Neuron (in vitro differentiated cells): ENCODE measurements around the gene DAND5.

Source experiments
- H2AFZ ChIP-seq: one replicate; pipeline ENCODE4 v1.6.1; 2013; ENCODE audit warnings: low read depth, mild to moderate bottlenecking, inconsistent platforms, low read length, moderate library complexity
- H3K27me3 ChIP-seq: one replicate; pipeline ENCODE4 v1.6.1; 2013; ENCODE audit warnings: low read length; ENCODE audit not compliant: insufficient read depth
- H3K36me3 ChIP-seq: one replicate; pipeline ENCODE4 v1.6.1; 2013; ENCODE audit warnings: low read length; ENCODE audit not compliant: insufficient read depth
- H3K4me1 ChIP-seq: one replicate; pipeline ENCODE4 v1.6.1; 2013; ENCODE audit warnings: low read length; ENCODE audit not compliant: insufficient read depth
- H3K4me3 ChIP-seq: 2 replicates; pipeline ENCODE4 v1.5.1; 2013; ENCODE audit warnings: mild to moderate bottlenecking, low read length, moderate library complexity
- H3K9me3 ChIP-seq: one replicate; pipeline ENCODE4 v1.6.1; 2013; ENCODE audit warnings: low read length

Gene DAND5, protein sequence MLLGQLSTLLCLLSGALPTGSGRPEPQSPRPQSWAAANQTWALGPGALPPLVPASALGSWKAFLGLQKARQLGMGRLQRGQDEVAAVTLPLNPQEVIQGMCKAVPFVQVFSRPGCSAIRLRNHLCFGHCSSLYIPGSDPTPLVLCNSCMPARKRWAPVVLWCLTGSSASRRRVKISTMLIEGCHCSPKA

DNA sequence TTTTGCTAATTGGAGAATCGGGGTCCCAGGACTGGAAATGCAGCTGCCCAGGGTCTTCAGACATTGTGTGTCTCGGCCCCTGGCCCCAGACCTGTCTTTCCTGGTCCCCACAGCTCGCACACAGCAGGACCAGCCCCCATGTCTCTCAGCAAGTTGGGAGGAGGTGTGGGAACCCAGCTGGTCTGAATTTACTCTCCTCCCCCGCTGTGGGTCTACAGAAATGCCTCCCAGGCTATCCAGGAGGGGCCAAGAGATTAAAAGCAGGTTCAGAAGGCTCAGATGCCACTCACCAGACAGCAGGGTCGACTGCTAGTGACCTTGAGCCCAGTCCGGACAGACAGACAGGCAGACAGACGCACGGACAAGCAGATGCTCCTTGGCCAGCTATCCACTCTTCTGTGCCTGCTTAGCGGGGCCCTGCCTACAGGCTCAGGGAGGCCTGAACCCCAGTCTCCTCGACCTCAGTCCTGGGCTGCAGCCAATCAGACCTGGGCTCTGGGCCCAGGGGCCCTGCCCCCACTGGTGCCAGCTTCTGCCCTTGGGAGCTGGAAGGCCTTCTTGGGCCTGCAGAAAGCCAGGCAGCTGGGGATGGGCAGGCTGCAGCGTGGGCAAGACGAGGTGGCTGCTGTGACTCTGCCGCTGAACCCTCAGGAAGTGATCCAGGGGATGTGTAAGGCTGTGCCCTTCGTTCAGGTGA lies at the start of gene DAND5:
DAND5 (plus strand) TSS at position 285 of the 697 bp plus-strand sequence; CDS start at position 370, 85 bp downstream.
- Histone ChIP-seq H3K4me3 (no peak within 1 kb of the TSS), H3K4me1 (peaks cover 8% of the 10 kb centered on the region), H3K27me3 (peaks cover 7% of the 10 kb centered on the region), H3K36me3 (no peaks in the 10 kb centered on the region), H3K9me3 (no peaks in the 10 kb centered on the region), H2AFZ (no peak within 1 kb of the TSS)

DNA sequence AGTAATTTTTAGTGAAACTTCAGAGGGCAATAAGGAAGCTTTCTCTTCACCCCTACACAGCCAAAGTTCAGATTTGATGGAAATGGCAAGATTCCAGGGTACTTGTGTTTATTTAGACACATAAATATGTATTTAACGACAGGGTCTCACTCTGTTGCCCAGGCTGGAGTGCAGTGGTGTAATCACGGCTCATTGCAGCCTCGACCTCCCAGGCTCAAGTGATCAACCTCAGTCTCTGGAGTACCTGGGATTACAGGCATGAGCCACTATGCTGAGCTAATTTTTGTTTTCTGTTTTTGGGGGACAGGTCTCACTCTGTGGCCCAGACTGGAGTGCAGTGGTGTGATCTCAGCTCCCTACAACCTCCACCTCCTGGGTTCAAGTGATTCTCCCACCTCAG lies 48.3 kb upstream of the DAND5 start:
- Histone ChIP-seq H3K36me3 (peaks cover 35% of the 10 kb centered on the region), H3K4me1 (no peaks in the 10 kb centered on the region), H2AFZ (no peak overlapping the region), H3K9me3 (no peaks in the 10 kb centered on the region), H3K4me3 (no peak overlapping the region), H3K27me3 (no peaks in the 10 kb centered on the region)

DNA sequence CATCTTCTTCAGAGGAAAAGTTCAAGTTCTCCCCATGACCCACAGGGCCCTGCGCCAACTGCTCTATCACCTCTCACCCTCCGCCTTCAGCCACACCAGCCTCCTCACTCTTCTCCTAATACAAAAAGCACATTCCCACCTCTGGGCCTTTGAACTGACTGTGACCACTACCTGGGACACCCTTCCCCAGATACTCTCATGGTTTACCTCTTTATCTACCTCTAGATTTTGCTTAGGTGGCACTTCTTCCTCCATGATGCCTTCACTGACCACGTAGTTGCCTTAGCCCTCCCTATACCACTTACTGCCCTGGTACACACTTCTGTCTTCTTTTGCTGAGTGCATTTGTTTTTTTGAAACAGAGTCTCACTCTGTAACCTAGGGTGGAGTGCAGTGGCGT lies 46.4 kb upstream of the DAND5 start:
- Histone ChIP-seq H3K4me1 (no peaks in the 10 kb centered on the region), H3K36me3 (peaks cover 44% of the 10 kb centered on the region), H3K9me3 (no peaks in the 10 kb centered on the region), H3K4me3 (no peak overlapping the region), H3K27me3 (no peaks in the 10 kb centered on the region), H2AFZ (no peak overlapping the region)

DNA sequence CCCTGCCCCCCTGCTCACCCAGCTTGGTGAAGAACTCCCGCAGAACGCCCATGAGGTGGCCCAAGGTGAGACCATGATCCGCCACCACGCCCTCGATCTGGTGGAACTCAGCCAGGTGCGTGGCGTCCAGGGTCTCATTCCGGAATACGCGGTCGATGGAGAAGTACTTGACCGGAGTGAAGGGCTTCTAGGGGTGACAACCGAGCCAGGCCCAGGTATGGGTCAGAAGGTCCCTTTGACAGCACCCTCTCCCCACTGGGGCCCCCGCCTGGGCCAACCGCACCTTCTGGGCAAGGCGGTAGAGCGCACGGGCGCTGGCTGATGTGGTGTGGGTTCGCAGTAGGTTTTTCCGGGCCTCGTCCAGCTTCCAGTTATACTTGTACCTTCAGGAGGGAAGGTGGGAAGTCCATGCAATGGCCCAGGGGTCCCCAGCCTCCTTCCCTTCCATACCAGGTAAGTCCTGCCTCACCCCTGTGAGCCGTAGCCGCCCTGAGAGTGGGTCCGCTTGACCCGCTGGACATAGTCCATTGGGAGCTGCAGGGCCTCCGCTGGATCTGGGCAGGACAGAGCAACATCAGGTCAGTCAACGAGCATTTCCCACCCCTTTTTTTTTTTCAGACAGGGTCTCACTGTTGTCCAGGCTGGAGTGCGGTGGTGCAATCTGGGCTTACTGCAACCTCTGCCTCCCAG lies 44.6 kb upstream of the DAND5 start:
- H3K27me3 ChIP-seq: no peaks in the 10 kb centered on the region
- no peaks in the 10 kb centered on the region for H3K9me3 ChIP-seq
- no peaks in the 10 kb centered on the region for H3K4me1 ChIP-seq
- H3K4me3 ChIP-seq: no peak overlapping the region
- H3K36me3 ChIP-seq: peaks cover 60% of the 10 kb centered on the region
- no peak overlapping the region for H2AFZ ChIP-seq

DNA sequence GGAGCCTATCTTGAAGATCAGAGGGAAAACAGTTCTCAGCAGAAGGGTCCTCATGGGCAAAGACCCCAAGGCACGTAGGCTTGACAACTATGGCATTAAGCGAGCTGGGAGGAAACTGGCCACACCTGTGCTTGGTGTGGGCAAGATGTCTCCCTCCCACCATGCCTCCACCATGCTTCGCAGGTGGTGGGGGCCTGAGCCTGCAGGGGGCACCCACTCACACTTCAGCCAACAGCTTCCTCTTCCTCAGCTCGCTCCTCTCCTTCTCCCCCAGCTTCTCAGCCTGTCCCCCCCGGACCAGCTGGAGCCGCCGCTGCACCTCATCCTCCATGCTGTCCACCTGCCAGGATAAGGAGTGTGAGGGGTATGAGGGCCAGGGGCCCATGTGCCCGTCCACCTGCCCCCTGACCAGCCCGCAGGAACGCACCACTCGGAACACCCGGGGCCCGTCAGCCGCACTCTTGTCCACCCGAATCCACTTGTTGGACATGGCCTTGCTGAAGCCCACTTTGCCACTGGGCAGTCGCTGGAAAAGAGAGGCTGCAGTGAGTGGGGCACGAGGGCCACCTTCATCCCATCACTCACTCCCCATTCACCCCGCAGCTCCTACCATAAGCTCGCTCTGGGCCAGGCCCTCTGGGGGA lies 39.3 kb upstream of the DAND5 start:
- Histone ChIP-seq H2AFZ (no peak overlapping the region), H3K4me3 (no peak overlapping the region), H3K4me1 (peaks cover 6% of the 10 kb centered on the region), H3K36me3 (peaks cover 41% of the 10 kb centered on the region), H3K9me3 (no peaks in the 10 kb centered on the region), H3K27me3 (no peaks in the 10 kb centered on the region)

DNA sequence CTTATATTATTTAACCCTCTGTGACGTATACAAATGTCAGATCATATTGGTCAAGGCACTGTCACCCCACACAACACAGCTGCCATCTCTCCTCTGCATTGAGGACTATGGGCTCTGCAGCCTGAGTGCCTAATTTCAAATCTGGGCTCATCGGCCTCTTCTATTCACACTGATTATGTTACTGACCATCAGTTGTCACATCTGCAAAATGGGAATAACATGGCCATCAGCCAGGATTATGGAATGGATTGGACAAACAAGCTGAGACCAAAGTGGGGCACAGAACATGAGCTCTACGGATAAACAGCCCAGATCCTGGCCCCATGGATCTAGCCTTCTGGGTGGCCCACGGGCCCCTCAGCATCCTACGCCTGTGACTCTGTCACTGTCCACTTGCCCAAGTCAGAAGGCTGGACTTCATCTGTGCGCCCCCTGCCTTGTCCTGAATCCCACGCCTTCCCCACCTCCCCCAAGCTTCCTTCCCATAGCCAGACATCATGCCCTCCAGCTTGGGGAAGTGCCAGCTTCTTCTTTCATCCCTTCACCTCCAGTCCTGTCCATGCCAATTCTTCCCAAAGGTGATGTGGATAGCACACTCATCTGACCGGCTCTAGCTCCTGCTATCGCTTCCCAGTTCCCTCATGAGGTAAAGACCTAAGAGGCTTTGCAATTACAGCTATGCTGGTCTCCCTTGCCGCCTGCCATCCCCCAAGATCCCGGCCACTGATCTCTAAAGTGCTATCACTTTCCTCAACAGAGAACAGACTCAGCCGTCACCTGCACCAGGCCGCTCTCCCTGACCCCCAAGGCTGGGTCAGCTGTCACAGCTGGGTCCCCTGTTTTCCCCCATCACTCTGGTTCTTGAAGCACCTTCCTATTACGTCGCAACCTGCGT lies 36.7 kb upstream of the DAND5 start:
- peaks cover 12% of the 10 kb centered on the region for H3K4me1 ChIP-seq
- peak overlapping the region; percentile 44 for H2AFZ ChIP-seq
- H3K36me3 ChIP-seq: peaks cover 28% of the 10 kb centered on the region
- no peaks in the 10 kb centered on the region for H3K9me3 ChIP-seq
- H3K4me3 ChIP-seq: peak overlapping the region; percentile 82
- no peaks in the 10 kb centered on the region for H3K27me3 ChIP-seq

DNA sequence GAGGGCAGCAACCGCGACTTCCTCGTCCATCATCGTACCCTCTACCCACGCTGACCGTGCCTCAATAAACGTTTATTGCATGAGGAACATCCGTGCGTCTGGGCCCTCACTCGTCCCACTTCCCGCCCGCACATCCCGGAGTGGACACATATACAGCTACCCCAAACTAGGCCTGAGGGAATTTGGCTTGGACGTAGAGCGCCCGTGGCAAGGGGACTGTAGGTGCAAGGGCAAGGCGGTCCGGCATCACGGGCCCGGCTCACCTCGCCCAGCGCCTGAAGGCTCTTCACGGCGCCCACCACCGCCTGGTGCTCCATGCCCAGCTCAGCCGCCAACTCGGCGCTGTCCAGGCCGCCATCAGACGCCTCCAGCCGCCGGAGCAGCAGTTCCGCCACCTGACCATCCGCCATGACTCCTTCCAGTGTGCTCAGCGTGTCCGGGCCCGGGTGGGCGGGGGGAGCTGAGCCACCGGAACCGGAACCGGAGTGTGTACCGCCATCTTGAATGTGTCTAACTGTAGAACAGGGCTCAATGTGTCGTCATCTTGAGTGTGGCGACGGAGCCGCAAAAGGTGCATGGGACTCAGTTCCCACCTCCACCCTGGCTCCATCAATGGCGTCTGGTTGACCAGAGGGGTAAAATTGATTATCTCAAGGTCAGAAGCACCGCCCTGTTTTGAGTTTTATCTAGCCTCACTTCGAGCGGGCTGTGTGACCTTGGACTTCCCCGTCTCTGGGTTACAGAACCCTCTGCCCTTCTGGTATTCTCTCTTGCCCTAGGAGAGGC lies 35.9 kb upstream of the DAND5 start, which contains the start of gene FARSA:
FARSA (minus strand) TSS at position 425 of the 786 bp plus-strand sequence; CDS start at position 410, 15 bp downstream.
- H3K9me3 ChIP-seq: no peaks in the 10 kb centered on the region

DNA sequence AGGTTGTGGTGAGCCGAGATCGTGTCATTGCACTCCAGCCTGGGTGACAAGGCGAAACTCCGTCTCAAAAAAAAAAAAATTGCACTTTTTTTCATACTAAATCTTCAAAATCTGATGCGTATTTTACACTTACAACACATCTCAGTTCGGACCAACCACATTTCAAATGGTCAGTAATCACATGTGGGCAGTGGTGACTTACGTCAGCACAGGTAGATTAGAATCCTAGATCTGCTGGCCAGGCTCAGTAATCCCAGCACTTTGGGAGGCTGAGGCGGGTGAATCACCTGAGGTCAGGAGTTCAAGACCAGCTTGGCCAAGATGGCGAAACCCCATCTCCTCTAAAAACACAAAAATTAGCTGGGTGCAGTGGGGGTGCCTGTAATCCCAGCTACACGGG lies 34.3 kb upstream of the DAND5 start:
- Histone ChIP-seq H3K4me1 (peaks cover 25% of the 10 kb centered on the region), H3K9me3 (no peaks in the 10 kb centered on the region), H2AFZ (no peak overlapping the region), H3K27me3 (no peaks in the 10 kb centered on the region), H3K36me3 (peaks cover 13% of the 10 kb centered on the region), H3K4me3 (no peak overlapping the region)

More for the DNA sequence above, 35.9 kb upstream of the DAND5 start, which contains the start of gene FARSA:
- H2AFZ ChIP-seq: peak within 1 kb of the TSS; percentile 44
- peaks cover 22% of the 10 kb centered on the region for H3K36me3 ChIP-seq
- peaks cover 16% of the 10 kb centered on the region for H3K4me1 ChIP-seq
- H3K27me3 ChIP-seq: no peaks in the 10 kb centered on the region
- peak within 1 kb of the TSS; percentile 82 for H3K4me3 ChIP-seq

DNA sequence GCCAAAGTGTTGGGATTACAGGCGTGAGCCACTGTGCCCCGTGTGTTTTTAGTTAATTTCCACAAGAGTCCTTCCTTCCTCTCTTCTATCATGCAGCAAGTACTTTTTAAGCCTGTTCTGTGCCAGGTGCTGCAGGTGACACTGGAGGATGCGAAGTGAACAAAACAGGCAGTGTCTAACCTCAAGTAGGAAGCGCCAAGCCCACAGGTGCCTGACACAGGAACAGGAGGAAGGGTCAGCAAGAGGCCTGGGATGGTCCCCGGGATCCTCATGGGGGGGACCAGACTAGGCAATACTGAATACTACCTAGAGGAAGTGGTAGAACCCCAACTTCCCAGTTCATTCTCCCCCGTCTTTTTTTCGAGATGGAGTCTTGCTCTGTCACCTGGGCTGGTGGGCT lies 32.8 kb upstream of the DAND5 start:
- no peak overlapping the region for H3K4me3 ChIP-seq
- H3K27me3 ChIP-seq: no peaks in the 10 kb centered on the region
- H3K4me1 ChIP-seq: peaks cover 30% of the 10 kb centered on the region
- H2AFZ ChIP-seq: no peak overlapping the region
- no peaks in the 10 kb centered on the region for H3K9me3 ChIP-seq
- H3K36me3 ChIP-seq: peaks cover 20% of the 10 kb centered on the region

DNA sequence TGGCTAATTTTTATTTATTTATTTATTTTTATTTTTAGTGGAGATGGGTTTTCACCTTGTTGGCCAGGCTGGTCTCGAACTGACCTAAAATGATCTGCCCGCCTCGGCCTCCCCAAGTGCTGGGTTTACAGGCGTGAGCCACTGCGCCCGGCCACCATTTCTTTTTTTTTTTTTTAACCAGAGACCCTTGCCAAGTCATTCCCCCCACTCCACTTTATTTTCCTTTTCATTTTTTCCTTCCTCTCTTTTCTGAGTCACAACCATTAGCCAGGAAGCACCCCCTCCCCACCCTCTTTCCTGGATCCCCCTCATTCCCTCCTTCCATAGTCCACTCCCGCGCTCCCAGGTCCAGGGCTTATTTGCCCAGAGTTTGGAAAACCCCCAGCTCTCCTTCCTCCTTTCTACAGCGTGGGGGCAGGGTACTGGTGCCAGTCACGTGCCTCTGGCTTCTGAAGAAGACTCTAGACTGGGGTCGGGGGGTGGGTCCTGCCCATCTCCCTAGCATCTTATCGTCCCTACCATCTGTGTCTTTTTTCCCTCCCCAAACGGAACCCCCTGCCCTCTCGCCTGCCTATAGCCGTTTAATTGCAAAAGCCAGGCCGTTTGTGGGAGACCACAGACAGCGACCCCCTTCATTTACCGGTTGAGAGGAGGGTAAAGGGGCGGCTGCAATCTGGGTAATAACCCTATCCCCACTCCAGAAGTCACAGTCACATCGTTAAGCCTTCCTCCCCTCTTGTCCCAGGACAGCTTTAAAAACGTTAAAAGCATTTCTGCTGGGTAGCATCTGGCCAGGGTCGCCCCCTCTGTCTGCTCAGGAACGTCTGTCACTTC lies 32.1 kb upstream of the DAND5 start:
- no peaks in the 10 kb centered on the region for H3K9me3 ChIP-seq
- peak overlapping the region; percentile 83 for H3K4me3 ChIP-seq
- H3K36me3 ChIP-seq: peaks cover 26% of the 10 kb centered on the region
- peak overlapping the region; percentile 50 for H2AFZ ChIP-seq
- no peaks in the 10 kb centered on the region for H3K27me3 ChIP-seq
- H3K4me1 ChIP-seq: peaks cover 29% of the 10 kb centered on the region
